Upper lobe of left lung (tissue), 6 donors: ENCODE data around the gene TTBK2. TPM values are rescaled to one million over a fixed set of nuclear protein-coding genes. Genes with fewer than 3 reads are reported as not detected.

Source experiments
- ATAC-seq, 2 donors: fragments of 200-7000 bp; cut with Tn5 transposase; one replicate each; pipeline ENCODE4 v1.9.1; 2022; ENCODE audit warnings: mild to moderate bottlenecking in 2 of 2, moderate library complexity in 2 of 2; ENCODE audit not compliant: low FRiP score in 2 of 2
- DNase-seq, 2 donors: peaks; one replicate each; pipeline ENCODE4 v3.0.0-alpha.2; 2019 to 2020
- H3K27ac ChIP-seq, 4 donors: fragments of 200-600 bp; sonication (generic); one replicate each; pipeline ENCODE4 v1.5.1; 2016 to 2019
- H3K27me3 ChIP-seq, 4 donors: fragments of 200-600 bp; sonication (generic); one replicate each; pipeline ENCODE4 v1.5.1; 2017 to 2019
- H3K36me3 ChIP-seq, 4 donors: fragments of 200-600 bp; sonication (generic); one replicate each; pipeline ENCODE4 v1.5.1; 2016 to 2019
- H3K4me1 ChIP-seq, 4 donors: fragments of 200-600 bp; sonication (generic); one replicate each; pipeline ENCODE4 v1.5.1; 2018 to 2019
- H3K4me3 ChIP-seq, 4 donors: fragments of 200-600 bp; sonication (generic); one replicate each; pipeline ENCODE4 v1.5.1; 2017 to 2019; ENCODE audit warnings: mild to moderate bottlenecking in 2 of 4, moderate library complexity in 1 of 4
- H3K9me3 ChIP-seq, 4 donors: fragments of 200-600 bp; sonication (generic); one replicate each; pipeline ENCODE4 v1.5.1; 2018 to 2019
- CTCF ChIP-seq, 6 experiments: fragments of 450-650 bp in 4 of 6; fragments of 200-600 bp in 2 of 6; sonication (generic) in 2 of 6; IDR thresholded peaks; one replicate each; pipeline ENCODE4 v1.5.1; 2016 to 2019; ENCODE audit warnings: antibody characterized with exemption in 6 of 6
- EP300 ChIP-seq, 4 donors: sonication (generic); formaldehyde crosslinking; IDR thresholded peaks; one replicate each; pipeline ENCODE4 v1.5.1; 2017; ENCODE audit warnings: antibody characterized with exemption in 4 of 4, control low read depth in 2 of 4
- POLR2A ChIP-seq, 4 donors: fragments of 450-650 bp; IDR thresholded peaks; one replicate each; pipeline ENCODE4 v1.5.1; 2016 to 2017; ENCODE audit warnings: antibody characterized with exemption in 4 of 4, mild to moderate bottlenecking in 2 of 4
- POLR2AphosphoS5 ChIP-seq, 2 donors: sonication (generic); formaldehyde crosslinking; IDR thresholded peaks; one replicate each; pipeline ENCODE4 v1.5.1; 2017; ENCODE audit warnings: antibody characterized with exemption in 2 of 2
- WGBS, 2 donors: methylation state at CpG; one replicate each; pipeline ENCODE4 v1.1.5; 2017 to 2018; 5-methylcytosine and 5-hydroxymethylcytosine counted together
- total RNA-seq, 6 donors: library from RNA; depleted of rRNA in 4 of 6; stranded (reverse); fragments of >200 nt in 4 of 6; gene quantifications; one replicate each; pipeline versions ENCODE4 v1.1.0 to v1.2.1, GENCODE V29; 2016 to 2021
- donor health status: DM: no; HTN: no; CAD: no; lungs with moderate emphysema.
- donor health status: DM: no; HTN: yes; CAD: no; lungs with severe emphysema.

TTBK2 gene
- total RNA-seq, 6 donors from 2014 or later = 8.2 to 28.3 (median 13.2) TPM

GRCh38 chr15:42729409-42729808 is 191.2 kb downstream of the TTBK2 start:
- TF ChIP-seq EP300 (IDR thresholded peaks at IDR 0.05) = no peak
- no peak for TF ChIP-seq CTCF (IDR thresholded peaks at IDR 0.05)
- TF ChIP-seq POLR2A (IDR thresholded peaks at IDR 0.05) = no peak
- ATAC-seq = no peak
- DNase-seq = no peak
- Histone ChIP-seq H3K27me3 (no peaks in the 10 kb centered on the region), H3K4me1 (peaks cover 0 to 15% (median 11%) of the 10 kb centered on the region in 4 donors), H3K27ac (no peak overlapping the region), H3K36me3 (peaks cover 28 to 97% (median 85%) of the 10 kb centered on the region in 4 donors), H3K9me3 (no peaks in the 10 kb centered on the region), H3K4me3 (no peak overlapping the region)
- 86 to 91% methylated on average over 1 to 6 of the region's 7 CpGs for WGBS, 2 donors

- ATAC-seq = no peak
- no peak for TF ChIP-seq POLR2AphosphoS5 (IDR thresholded peaks at IDR 0.05)
- TF ChIP-seq CTCF (IDR thresholded peaks at IDR 0.05) = no peak
- TF ChIP-seq EP300 (IDR thresholded peaks at IDR 0.05) = no peak
- TF ChIP-seq POLR2A (IDR thresholded peaks at IDR 0.05) = no peak
- Histone ChIP-seq H3K27me3 (no peaks in the 10 kb centered on the region), H3K4me1 (peaks cover 0 to 15% (median 11%) of the 10 kb centered on the region in 4 donors), H3K4me3 (no peak overlapping the region), H3K36me3 (peaks cover 26 to 97% (median 86%) of the 10 kb centered on the region in 4 donors), H3K27ac (no peak overlapping the region), H3K9me3 (no peaks in the 10 kb centered on the region)
- DNase-seq = peak in 1 of 2 donors; percentile 22
- 83 to 91% methylated on average over 11 to 14 of the region's 14 CpGs for WGBS, 2 donors
Measured at GRCh38 chr15:42728972-42729371, 191.6 kb downstream of the TTBK2 start.

GRCh38 chr15:42728560-42728959 is 192.0 kb downstream of the TTBK2 start:
- Histone ChIP-seq H3K36me3 (peaks cover 22 to 97% (median 87%) of the 10 kb centered on the region in 4 donors), H3K9me3 (no peaks in the 10 kb centered on the region), H3K27ac (no peak overlapping the region), H3K27me3 (no peaks in the 10 kb centered on the region), H3K4me3 (no peak overlapping the region), H3K4me1 (peaks cover 0 to 15% (median 11%) of the 10 kb centered on the region in 4 donors)
- peak in 1 of 2 donors; percentile 34 for DNase-seq
- ATAC-seq = no peak
- TF ChIP-seq CTCF (IDR thresholded peaks at IDR 0.05) (no peak), EP300 (IDR thresholded peaks at IDR 0.05) (no peak), POLR2A (IDR thresholded peaks at IDR 0.05) (no peak), POLR2AphosphoS5 (IDR thresholded peaks at IDR 0.05) (no peak)
- WGBS, 2 donors = 88 to 90% methylated on average over 5 of the region's 5 CpGs

- H3K4me1 ChIP-seq = peaks cover 0 to 15% (median 11%) of the 10 kb centered on the region in 4 donors
- no peaks in the 10 kb centered on the region for H3K9me3 ChIP-seq
- H3K36me3 ChIP-seq = peaks cover 20 to 97% (median 86%) of the 10 kb centered on the region in 4 donors
- DNase-seq (peak; percentile 51 to 89), ATAC-seq (peak; percentile 23 to 71)
- H3K4me3 ChIP-seq = no peak overlapping the region
- TF ChIP-seq CTCF (IDR thresholded peaks at IDR 0.05) (no peak), EP300 (IDR thresholded peaks at IDR 0.05) (no peak), POLR2A (IDR thresholded peaks at IDR 0.05) (no peak), POLR2AphosphoS5 (IDR thresholded peaks at IDR 0.05) (no peak)
- no peak overlapping the region for H3K27ac ChIP-seq
- WGBS, 2 donors = 78 to 82% methylated on average over 8 to 13 of the region's 13 CpGs
- H3K27me3 ChIP-seq = no peaks in the 10 kb centered on the region
Measured at GRCh38 chr15:42727750-42728381, 192.7 kb downstream of the TTBK2 start.

- WGBS, 2 donors = 91% methylated on average over 9 to 11 of the region's 11 CpGs
- H3K36me3 ChIP-seq = peaks cover 16 to 99% (median 71%) of the 10 kb centered on the region in 4 donors
- no peak for TF ChIP-seq POLR2A (IDR thresholded peaks at IDR 0.05)
- no peak for TF ChIP-seq CTCF (IDR thresholded peaks at IDR 0.05)
- no peak for TF ChIP-seq POLR2AphosphoS5 (IDR thresholded peaks at IDR 0.05)
- no peak for TF ChIP-seq EP300 (IDR thresholded peaks at IDR 0.05)
- DNase-seq (peak in 1 of 2 donors; percentile 57), ATAC-seq (no peak)
- H3K27me3 ChIP-seq = no peaks in the 10 kb centered on the region
- no peak overlapping the region for H3K4me3 ChIP-seq
- H3K4me1 ChIP-seq = peaks cover 0 to 15% (median 11%) of the 10 kb centered on the region in 4 donors
- no peaks in the 10 kb centered on the region for H3K9me3 ChIP-seq
- H3K27ac ChIP-seq = no peak overlapping the region
Measured at GRCh38 chr15:42726114-42726513, 194.5 kb downstream of the TTBK2 start.
